Stimulated activated CD4-positive, alpha-beta T cell treated with anti-CD3 and anti-CD28 coated beads, Interleukin-15, amount 100 ng/mL, for 24 hours (primary cell): ENCODE results near the gene PTPA.

Source experiments
- DNase-seq: peaks from one replicate; pipeline ENCODE4 v3.0.0-alpha.2; 2020

Gene PTPA

GRCh38 chr9:129110740-129111527, at the start of gene PTPA, which contains the start of gene CRAT:
TSS of gene PTPA (plus strand) at chr9:129111415. CDS start at chr9:129111601, 186 bp downstream.
TSS of gene CRAT (minus strand) at chr9:129110793. CDS start at chr9:129110509, 284 bp downstream.
- peak; percentile 98 for DNase-seq

GRCh38 chr9:129063061-129063460, 48.2 kb upstream of the PTPA start:
- DNase-seq: no peak

- DNase-seq: no peak
Observed at GRCh38 chr9:129064499-129064908, 46.7 kb upstream of the PTPA start.

GRCh38 chr9:129068110-129068509, 43.1 kb upstream of the PTPA start:
- no peak for DNase-seq

- peak; percentile 66 for DNase-seq
Observed at GRCh38 chr9:129068990-129069861, 42.0 kb upstream of the PTPA start.

DNA sequence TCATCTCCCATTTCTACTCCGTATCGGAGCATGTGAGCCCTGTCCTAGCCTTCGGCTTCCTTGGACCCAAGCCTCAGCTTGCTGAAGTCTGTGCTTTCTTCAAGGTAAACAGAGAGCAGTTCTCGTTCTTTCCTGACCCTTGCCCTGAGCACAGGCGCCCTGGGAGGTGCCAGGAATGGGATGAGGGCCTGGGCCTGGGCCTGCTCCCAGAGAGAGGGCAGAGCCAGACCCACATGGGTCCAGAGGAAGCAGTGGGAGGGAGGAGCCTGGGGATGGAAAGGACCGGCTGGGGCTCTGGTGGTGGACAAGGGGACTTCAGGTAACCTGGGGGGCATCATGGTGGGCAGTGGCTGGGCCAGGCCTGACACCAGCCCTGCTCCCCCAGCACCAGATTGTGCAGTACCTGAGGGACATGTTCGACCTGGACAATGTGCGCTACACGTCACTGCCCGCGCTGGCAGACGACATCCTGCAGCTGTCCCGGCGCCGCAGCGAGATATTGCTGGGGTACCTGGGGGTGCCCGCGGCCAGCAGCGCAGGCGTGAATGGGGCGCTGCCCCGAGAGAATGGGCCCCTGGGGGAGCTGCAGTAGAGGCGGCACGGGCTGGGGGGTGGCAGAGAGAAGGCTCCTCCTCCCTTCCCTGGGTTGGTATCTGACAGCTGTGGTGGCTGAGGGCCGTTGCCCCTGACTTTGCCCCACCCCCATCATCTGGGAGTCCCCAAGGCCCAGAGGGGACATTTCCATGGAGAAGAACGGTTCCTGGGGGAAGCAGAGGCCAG, 41.2 kb upstream of the PTPA start:
- no peak for DNase-seq

- DNase-seq: no peak
Observed at GRCh38 chr9:129070696-129071525, 40.3 kb upstream of the PTPA start.

GRCh38 chr9:129071526-129072126, 39.6 kb upstream of the PTPA start:
- DNase-seq: peak; percentile 14

DNA sequence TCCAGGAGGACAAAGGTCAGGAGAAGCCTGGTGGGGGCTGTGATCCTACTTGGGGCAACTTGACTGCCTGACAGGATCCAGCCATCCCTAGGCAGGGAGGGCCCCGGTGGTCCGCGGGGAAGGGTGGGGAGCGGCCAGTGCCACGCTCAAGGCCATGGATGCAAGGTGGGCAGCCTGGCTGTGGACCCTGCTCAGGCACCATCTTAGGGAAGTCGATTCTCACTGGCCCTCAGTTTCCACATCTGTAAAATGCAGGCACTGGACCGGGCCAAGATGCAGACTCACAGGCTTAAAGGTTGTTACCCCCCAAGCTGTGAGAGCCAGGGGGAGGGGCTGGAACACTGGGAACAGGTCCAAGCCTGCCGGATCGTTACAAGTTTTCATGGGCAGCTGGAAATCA, 39.0 kb upstream of the PTPA start:
- DNase-seq: no peak

- no peak for DNase-seq
Observed at GRCh38 chr9:129073404-129073803, 37.8 kb upstream of the PTPA start.

GRCh38 chr9:129074106-129074505, 37.1 kb upstream of the PTPA start:
- no peak for DNase-seq

GRCh38 chr9:129075996-129076639, 35.1 kb upstream of the PTPA start:
- DNase-seq: no peak

DNA sequence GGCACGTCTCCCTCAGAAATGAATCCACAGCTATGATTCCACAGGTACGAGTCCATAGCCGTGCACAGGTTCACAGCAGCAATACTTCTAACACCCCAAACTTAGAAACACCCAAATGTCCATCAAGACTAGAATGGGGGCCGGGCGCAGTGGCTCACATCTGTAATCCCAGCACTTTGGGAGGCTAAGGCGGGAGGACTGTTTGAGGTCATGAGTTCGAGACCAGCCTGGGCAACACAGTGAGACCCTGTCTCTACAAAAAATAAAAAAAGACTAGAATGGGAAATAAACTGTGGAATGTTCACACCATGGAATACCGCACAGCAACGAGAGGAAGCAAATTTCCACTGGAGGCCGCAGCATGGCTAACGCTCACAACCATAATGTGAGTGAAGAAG, 34.6 kb upstream of the PTPA start:
- DNase-seq: no peak

DNA sequence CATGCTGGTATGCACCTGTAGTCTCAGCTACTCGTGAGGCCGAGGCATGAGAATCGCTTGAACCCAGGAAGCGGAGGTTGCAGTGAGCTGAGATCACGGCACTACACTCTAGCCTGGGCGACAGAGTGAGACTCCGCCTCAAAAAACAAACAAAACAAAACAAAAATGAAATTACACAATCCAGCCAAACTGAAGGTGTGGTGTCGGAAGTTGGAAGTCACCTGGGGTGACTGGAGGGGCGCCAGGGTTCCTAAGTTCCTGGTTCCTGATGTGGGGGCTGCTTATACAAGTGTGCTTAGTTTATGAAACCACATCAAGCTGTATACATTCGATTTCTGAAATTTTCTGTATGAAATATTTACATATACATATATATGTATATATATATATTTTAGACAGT, 34.0 kb upstream of the PTPA start:
- no peak for DNase-seq

GRCh38 chr9:129078691-129079503, 32.3 kb upstream of the PTPA start:
- DNase-seq: no peak

DNA sequence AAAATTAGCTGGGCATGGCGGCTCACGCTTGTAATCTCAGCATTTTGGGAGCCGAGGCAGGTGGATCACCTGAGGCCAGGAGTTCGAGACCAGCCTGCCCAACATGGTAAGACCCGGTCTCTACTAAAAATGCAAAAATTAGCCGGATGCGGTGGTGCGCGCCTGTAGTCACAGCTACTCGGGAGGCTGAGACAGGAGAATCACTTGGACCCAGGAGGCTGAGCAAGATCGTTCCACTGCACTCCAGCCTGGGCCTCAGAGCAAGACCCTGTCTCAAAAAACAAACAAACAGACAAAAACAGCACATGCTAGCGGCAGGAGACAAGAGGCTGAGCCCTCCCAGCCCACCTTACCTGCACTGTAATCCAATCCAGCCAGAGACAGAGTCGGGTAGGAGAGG, 31.4 kb upstream of the PTPA start:
- no peak for DNase-seq

GRCh38 chr9:129080298-129080600, 31.0 kb upstream of the PTPA start:
- no peak for DNase-seq

GRCh38 chr9:129080601-129081387, 30.4 kb upstream of the PTPA start, which contains the start of gene DOLPP1:
TSS of gene DOLPP1 (plus strand) at chr9:129081111. CDS start at chr9:129081132, 21 bp downstream.
- DNase-seq: peak; percentile 99

GRCh38 chr9:129081388-129081904, 29.8 kb upstream of the PTPA start:
- peak; percentile 46 for DNase-seq
